ENCODE results near the gene PLEKHF1.

Gene PLEKHF1

DNA sequence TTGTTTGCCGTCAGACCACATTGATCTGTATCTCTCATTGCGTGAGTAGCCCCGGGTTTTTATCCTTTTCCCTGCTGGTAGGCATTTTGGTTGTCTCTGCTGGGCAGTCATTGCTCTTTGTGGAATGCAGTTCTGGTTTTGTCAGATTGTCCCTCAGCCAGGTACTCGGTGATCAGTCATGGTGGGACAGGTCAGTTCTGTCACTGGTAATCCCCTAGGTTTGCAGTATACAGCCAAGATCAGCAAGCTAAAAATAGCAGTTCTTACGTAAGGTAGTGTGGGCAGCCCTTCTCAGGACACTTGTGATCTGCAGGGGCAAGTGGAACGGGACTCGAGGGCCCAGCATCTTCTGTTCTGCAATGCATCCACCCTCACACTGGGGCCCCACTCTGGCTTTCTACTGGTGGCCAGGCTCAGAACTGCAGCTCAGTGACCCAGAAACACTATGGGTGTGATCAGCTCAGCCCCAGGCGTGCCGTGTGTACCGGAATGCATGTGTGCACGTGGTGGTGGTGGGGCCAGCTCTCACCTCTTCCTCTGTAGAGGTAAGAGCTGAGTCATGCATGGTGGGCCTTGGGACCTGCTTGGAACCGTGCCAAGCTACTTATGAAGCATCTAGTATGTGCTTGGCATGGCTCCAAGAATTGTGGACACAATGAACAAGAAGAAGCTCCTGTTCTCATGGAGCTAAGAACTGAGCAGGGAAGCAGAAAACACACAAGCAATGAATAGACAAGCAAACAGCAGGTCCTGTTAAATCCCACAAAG is 6.3 kb downstream of the PLEKHF1 start:
- Histone ChIP-seq H3K9ac (ENCODE audit: low read length) (no peak overlapping the region), H4K5ac (ENCODE audit: low read length) (no peak overlapping the region), H2BK15ac (replicated peaks; ENCODE audit: low read depth) (no peak overlapping the region), H2AK5ac (ENCODE audit: low read length) (no peak overlapping the region), H3K18ac (ENCODE audit: low read length) (no peak overlapping the region), H2BK120ac (ENCODE audit: low read depth, low read length) (no peak overlapping the region), H3K4me2 (ENCODE audit: low read length) (no peak overlapping the region), H3K27ac (ENCODE audit: low read depth, low read length) (no peak overlapping the region), H4K8ac (ENCODE audit: low read depth, low read length) (no peak overlapping the region), H3K79me2 (ENCODE audit: control insufficient read depth, insufficient read depth, low read length) (no peaks in the 10 kb centered on the region), H3K36me3 (ENCODE audit: control insufficient read depth, insufficient read depth, low read length) (no peaks in the 10 kb centered on the region), H3K4me1 (ENCODE audit: control insufficient read depth, low read depth, low read length) (peaks cover 3% of the 10 kb centered on the region), H3K56ac (ENCODE audit: low read length) (no peak overlapping the region), H3K4me3 (ENCODE audit: low read length) (no peak overlapping the region), H2BK5ac (ENCODE audit: low read length) (no peak overlapping the region), H3K23ac (ENCODE audit: low read length) (no peak overlapping the region), H3K4ac (ENCODE audit: low read depth, low read length) (no peak overlapping the region), H3K27me3 (ENCODE audit: insufficient read depth, low read length, poor library complexity) (no peaks in the 10 kb centered on the region), H3K79me1 (ENCODE audit: low read length) (peaks cover 1% of the 10 kb centered on the region)
- WGBS (ENCODE audit: extremely low coverage, insufficient coverage, low lambda C conversion rate) = no CpG with 5 or more reads among the region's 12 CpGs
- DNase-seq = no peak

- H2AK5ac ChIP-seq (ENCODE audit: low read length) = no peak overlapping the region
- H3K4me2 ChIP-seq (ENCODE audit: low read length) = no peak overlapping the region
- DNase-seq = no peak
- H3K79me1 ChIP-seq (ENCODE audit: low read length) = peaks cover 1% of the 10 kb centered on the region
- no peak overlapping the region for H3K27ac ChIP-seq (ENCODE audit: low read depth, low read length)
- H4K8ac ChIP-seq (ENCODE audit: low read depth, low read length) = no peak overlapping the region
- no peak overlapping the region for H2BK15ac ChIP-seq (replicated peaks; ENCODE audit: low read depth)
- no peak overlapping the region for H3K4me3 ChIP-seq (ENCODE audit: low read length)
- H3K4ac ChIP-seq (ENCODE audit: low read depth, low read length) = no peak overlapping the region
- no peaks in the 10 kb centered on the region for H3K27me3 ChIP-seq (ENCODE audit: insufficient read depth, low read length, poor library complexity)
- no peak overlapping the region for H3K9ac ChIP-seq (ENCODE audit: low read length)
- H3K23ac ChIP-seq (ENCODE audit: low read length) = no peak overlapping the region
- no peaks in the 10 kb centered on the region for H3K36me3 ChIP-seq (ENCODE audit: control insufficient read depth, insufficient read depth, low read length)
- no peak overlapping the region for H2BK5ac ChIP-seq (ENCODE audit: low read length)
- H3K56ac ChIP-seq (ENCODE audit: low read length) = no peak overlapping the region
- H3K4me1 ChIP-seq (ENCODE audit: control insufficient read depth, low read depth, low read length) = no peaks in the 10 kb centered on the region
- WGBS (ENCODE audit: extremely low coverage, insufficient coverage, low lambda C conversion rate) = no CpG with 5 or more reads among the region's 8 CpGs
- no peaks in the 10 kb centered on the region for H3K79me2 ChIP-seq (ENCODE audit: control insufficient read depth, insufficient read depth, low read length)
- H4K5ac ChIP-seq (ENCODE audit: low read length) = no peak overlapping the region
- no peak overlapping the region for H2BK120ac ChIP-seq (ENCODE audit: low read depth, low read length)
- no peak overlapping the region for H3K18ac ChIP-seq (ENCODE audit: low read length)
These were observed 7.2 kb downstream of the PLEKHF1 start for GRCh38 chr19:29672319-29672932.

DNA sequence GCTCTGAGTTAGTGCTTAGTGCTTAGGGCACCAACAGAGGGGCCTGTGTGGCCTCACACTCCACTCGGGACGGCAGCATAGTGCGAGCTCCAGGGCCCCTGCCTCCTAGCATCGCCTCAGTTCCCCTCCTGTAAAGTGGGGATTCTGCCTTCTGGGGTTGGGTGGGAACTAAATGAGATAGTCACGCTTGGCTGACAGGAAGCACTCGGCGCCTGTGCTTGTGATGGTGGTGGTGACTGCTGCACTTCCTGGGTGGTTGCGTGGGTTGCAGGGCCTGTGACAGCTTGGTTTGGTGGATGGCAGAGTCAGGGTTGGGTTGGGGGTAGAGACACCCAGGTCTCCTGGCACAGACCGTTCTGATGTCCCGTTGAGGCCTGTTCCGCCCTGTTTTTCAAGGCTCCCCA is 7.7 kb downstream of the PLEKHF1 start:
- no peak overlapping the region for H4K8ac ChIP-seq (ENCODE audit: low read depth, low read length)
- H3K79me2 ChIP-seq (ENCODE audit: control insufficient read depth, insufficient read depth, low read length) = no peaks in the 10 kb centered on the region
- no peak overlapping the region for H3K27ac ChIP-seq (ENCODE audit: low read depth, low read length)
- no peak overlapping the region for H2AK5ac ChIP-seq (ENCODE audit: low read length)
- H2BK15ac ChIP-seq (replicated peaks; ENCODE audit: low read depth) = no peak overlapping the region
- no peak overlapping the region for H3K18ac ChIP-seq (ENCODE audit: low read length)
- no peak overlapping the region for H3K23ac ChIP-seq (ENCODE audit: low read length)
- no peak overlapping the region for H2BK5ac ChIP-seq (ENCODE audit: low read length)
- WGBS (ENCODE audit: extremely low coverage, insufficient coverage, low lambda C conversion rate) = no CpG with 5 or more reads among the region's 11 CpGs
- H3K27me3 ChIP-seq (ENCODE audit: insufficient read depth, low read length, poor library complexity) = no peaks in the 10 kb centered on the region
- H3K4me1 ChIP-seq (ENCODE audit: control insufficient read depth, low read depth, low read length) = no peaks in the 10 kb centered on the region
- no peak overlapping the region for H4K5ac ChIP-seq (ENCODE audit: low read length)
- H3K4me3 ChIP-seq (ENCODE audit: low read length) = no peak overlapping the region
- H3K36me3 ChIP-seq (ENCODE audit: control insufficient read depth, insufficient read depth, low read length) = no peaks in the 10 kb centered on the region
- H3K56ac ChIP-seq (ENCODE audit: low read length) = no peak overlapping the region
- H2BK120ac ChIP-seq (ENCODE audit: low read depth, low read length) = no peak overlapping the region
- peaks cover 1% of the 10 kb centered on the region for H3K79me1 ChIP-seq (ENCODE audit: low read length)
- DNase-seq = no peak
- H3K9ac ChIP-seq (ENCODE audit: low read length) = no peak overlapping the region
- no peak overlapping the region for H3K4me2 ChIP-seq (ENCODE audit: low read length)
- H3K4ac ChIP-seq (ENCODE audit: low read depth, low read length) = no peak overlapping the region

DNA sequence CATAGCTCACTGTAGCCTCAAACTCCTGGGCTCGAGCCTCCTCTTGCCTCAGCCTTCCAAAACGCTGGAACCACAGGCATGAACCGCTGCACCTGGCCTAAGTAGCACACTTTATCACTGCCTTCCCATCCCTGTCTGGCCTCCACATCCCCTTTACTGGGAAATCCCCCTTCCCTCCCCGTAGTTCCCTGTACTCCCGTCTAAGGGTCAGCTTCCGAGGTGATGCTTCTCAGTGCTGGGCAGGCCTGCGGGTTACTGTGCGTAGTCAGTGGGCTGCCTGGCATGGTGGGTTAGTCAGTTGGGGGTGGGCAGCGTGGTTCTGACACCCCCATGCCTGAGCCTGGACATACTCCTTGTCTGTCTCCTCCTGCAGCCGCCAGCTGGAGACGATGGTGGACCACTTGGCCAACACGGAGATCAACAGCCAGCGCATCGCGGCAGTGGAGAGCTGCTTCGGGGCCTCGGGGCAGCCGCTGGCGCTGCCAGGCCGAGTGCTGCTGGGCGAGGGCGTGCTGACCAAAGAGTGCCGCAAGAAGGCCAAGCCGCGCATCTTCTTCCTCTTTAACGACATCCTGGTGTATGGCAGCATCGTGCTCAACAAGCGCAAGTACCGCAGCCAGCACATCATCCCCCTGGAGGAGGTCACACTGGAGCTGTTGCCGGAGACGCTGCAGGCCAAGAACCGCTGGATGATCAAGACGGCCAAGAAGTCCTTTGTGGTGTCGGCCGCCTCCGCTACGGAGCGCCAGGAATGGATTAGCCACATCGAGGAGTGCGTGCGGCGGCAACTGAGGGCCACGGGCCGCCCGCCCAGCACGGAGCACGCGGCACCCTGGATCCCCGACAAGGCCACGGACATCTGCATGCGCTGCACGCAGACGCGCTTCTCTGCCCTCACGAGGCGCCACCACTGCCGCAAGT is 8.4 kb downstream of the PLEKHF1 start:
- no peak overlapping the region for H2AK5ac ChIP-seq (ENCODE audit: low read length)
- H3K4me3 ChIP-seq (ENCODE audit: low read length) = no peak overlapping the region
- H3K79me1 ChIP-seq (ENCODE audit: low read length) = peaks cover 1% of the 10 kb centered on the region
- H3K9ac ChIP-seq (ENCODE audit: low read length) = no peak overlapping the region
- no peak overlapping the region for H4K8ac ChIP-seq (ENCODE audit: low read depth, low read length)
- no peak overlapping the region for H4K5ac ChIP-seq (ENCODE audit: low read length)
- no peaks in the 10 kb centered on the region for H3K36me3 ChIP-seq (ENCODE audit: control insufficient read depth, insufficient read depth, low read length)
- no peak overlapping the region for H3K56ac ChIP-seq (ENCODE audit: low read length)
- H3K27me3 ChIP-seq (ENCODE audit: insufficient read depth, low read length, poor library complexity) = no peaks in the 10 kb centered on the region
- H2BK5ac ChIP-seq (ENCODE audit: low read length) = no peak overlapping the region
- H3K4ac ChIP-seq (ENCODE audit: low read depth, low read length) = no peak overlapping the region
- no CpG with 5 or more reads among the region's 57 CpGs for WGBS (ENCODE audit: extremely low coverage, insufficient coverage, low lambda C conversion rate)
- no peak overlapping the region for H3K27ac ChIP-seq (ENCODE audit: low read depth, low read length)
- H3K4me2 ChIP-seq (ENCODE audit: low read length) = no peak overlapping the region
- no peaks in the 10 kb centered on the region for H3K4me1 ChIP-seq (ENCODE audit: control insufficient read depth, low read depth, low read length)
- H2BK15ac ChIP-seq (replicated peaks; ENCODE audit: low read depth) = no peak overlapping the region
- no peak overlapping the region for H2BK120ac ChIP-seq (ENCODE audit: low read depth, low read length)
- no peak for DNase-seq
- H3K79me2 ChIP-seq (ENCODE audit: control insufficient read depth, insufficient read depth, low read length) = no peaks in the 10 kb centered on the region
- H3K18ac ChIP-seq (ENCODE audit: low read length) = no peak overlapping the region
- no peak overlapping the region for H3K23ac ChIP-seq (ENCODE audit: low read length)

DNA sequence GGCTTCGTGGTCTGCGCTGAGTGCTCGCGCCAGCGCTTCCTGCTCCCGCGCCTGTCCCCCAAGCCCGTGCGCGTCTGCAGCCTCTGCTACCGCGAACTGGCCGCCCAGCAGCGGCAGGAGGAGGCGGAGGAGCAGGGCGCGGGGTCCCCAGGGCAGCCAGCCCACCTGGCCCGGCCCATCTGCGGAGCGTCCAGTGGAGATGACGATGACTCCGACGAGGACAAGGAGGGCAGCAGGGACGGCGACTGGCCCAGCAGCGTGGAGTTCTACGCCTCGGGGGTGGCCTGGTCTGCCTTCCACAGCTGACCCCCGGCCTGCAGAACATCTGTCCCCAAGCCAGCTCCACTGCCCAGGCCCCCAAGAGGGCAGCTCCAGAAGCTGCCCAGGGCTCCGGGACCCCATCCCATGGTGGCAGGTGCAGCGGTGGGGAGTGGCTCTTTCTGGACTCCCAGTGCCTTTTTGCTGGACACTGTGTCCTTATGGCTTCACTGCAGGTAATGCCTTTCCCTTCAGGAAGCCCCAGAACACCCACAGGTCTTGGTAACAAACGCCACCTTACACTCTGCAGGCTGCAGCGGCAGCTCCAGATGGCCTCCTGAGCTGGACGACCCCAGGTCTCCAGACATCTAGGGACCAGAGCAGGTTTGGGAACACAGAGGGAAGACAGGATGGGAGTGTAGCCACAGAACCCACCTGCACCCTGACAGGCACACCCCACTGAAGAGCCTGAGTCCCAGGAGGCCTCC is 9.3 kb downstream of the PLEKHF1 start:
- Histone ChIP-seq H3K4me3 (ENCODE audit: low read length) (no peak overlapping the region), H2BK5ac (ENCODE audit: low read length) (no peak overlapping the region), H3K79me2 (ENCODE audit: control insufficient read depth, insufficient read depth, low read length) (no peaks in the 10 kb centered on the region), H3K56ac (ENCODE audit: low read length) (no peak overlapping the region), H3K18ac (ENCODE audit: low read length) (no peak overlapping the region), H2BK15ac (replicated peaks; ENCODE audit: low read depth) (no peak overlapping the region), H3K23ac (ENCODE audit: low read length) (no peak overlapping the region), H3K4me2 (ENCODE audit: low read length) (no peak overlapping the region), H3K36me3 (ENCODE audit: control insufficient read depth, insufficient read depth, low read length) (no peaks in the 10 kb centered on the region), H4K5ac (ENCODE audit: low read length) (no peak overlapping the region), H3K27ac (ENCODE audit: low read depth, low read length) (no peak overlapping the region), H3K27me3 (ENCODE audit: insufficient read depth, low read length, poor library complexity) (no peaks in the 10 kb centered on the region), H3K4ac (ENCODE audit: low read depth, low read length) (no peak overlapping the region), H2BK120ac (ENCODE audit: low read depth, low read length) (no peak overlapping the region), H3K79me1 (ENCODE audit: low read length) (peaks cover 1% of the 10 kb centered on the region), H4K8ac (ENCODE audit: low read depth, low read length) (no peak overlapping the region), H2AK5ac (ENCODE audit: low read length) (no peak overlapping the region), H3K4me1 (ENCODE audit: control insufficient read depth, low read depth, low read length) (no peaks in the 10 kb centered on the region), H3K9ac (ENCODE audit: low read length) (no peak overlapping the region)
- WGBS (ENCODE audit: extremely low coverage, insufficient coverage, low lambda C conversion rate) = no CpG with 5 or more reads among the region's 34 CpGs
- DNase-seq = no peak

Measured in mesendoderm (in vitro differentiated cells).